ENCODE data around the gene MROH8.
A peak's percentile ranks its signal among the peaks of the same experiment; 100 is the strongest.
"Not testable (repeated sequence)": the region's sequence is repeated elsewhere in the genome, so short reads cannot be mapped to it uniquely, and the experiment has no call there.

MROH8 gene

DNA sequence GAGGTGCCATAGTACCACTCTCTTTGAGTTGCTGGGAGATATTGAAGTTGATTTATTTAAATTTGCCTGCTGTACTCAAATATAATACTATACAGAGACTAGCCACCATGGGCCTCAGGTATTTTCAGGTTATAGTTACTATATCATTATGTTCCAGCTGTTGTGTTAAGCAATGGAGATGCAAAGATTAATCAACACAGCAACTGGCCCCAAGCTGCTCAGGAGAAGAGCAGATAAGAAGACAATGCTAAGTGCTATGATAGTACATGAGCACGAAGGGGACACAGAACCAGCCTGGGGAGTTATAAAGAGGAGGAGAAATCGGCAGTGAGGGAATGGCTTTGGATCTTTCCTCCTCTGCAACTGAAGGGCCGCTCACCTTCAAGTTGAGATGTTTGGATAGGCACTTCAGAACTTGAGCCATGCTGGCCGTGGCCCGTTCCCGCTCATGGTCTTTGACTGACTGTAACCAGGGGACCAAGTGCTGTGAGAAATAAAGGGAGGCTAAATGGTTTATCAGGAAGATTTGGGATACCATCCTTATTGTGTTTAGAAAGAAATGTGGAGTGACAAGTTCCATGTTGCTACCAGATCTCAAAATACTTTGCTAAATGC, 24.6 kb downstream of the MROH8 start:
- no peak for DNase-seq (ENCODE audit: low read depth in 2 of 2)

DNA sequence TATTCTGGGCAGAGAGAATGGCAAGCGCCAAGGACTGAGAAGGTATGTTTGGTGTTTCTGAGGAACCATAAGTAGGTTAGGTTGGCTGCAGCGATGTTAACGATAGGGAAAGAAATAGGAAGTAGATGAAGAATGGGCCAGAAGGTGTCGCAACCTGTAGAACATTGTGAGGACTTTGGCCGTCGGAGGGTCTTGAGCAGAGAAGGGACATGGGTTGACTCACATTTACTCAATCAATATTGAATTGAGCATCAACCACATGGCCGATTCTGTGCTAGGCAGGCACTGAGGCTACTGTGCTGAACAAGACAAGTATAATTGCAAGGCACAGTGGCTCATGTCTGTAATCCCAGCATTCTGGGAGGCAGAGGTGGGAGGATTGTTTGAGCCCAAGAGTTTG, 27.1 kb downstream of the MROH8 start:
- no peak for DNase-seq (ENCODE audit: low read depth in 2 of 2)

DNA sequence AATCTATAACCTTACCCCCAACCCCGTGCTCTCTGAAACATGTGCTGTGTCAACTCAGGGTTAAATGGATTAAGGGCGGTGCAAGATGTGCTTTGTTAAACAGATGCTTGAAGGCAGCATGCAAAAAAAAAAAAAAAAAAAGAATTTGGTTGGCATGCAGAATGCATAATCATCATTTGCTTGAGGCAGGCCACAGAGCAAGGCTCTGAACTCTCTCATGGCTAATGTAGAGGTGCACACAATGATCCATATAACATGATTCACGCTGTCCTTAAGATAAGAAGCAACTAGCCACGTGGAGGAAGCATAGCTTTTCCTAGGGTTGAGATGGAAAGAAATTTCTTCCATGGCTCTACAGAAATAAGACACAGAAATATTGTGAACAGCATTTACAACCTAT, 27.8 kb downstream of the MROH8 start:
- no peak for DNase-seq (ENCODE audit: low read depth in 2 of 2)

DNA sequence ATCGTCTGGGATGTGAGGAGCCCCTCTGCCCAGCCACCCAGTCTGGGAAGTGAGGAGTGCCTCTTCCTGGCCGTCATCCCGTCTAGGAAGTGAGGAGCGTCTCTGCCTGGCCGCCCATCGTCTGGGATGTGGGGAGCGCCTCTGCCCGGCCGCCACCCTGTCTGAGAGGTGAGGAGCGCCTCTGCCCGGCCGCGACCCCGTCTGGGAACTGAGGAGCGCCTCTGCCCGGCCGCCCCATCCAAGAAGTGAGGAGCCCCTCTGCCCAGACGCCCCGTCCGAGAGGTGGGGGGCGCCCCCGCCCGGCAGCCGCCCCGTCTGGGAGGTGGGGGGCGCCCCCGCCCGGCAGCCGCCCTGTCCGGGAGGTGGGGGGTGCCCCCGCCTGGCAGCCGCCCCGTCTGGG, 28.5 kb downstream of the MROH8 start:
- DNase-seq (ENCODE audit: low read depth in 2 of 2), result not testable (repeated sequence)

DNA sequence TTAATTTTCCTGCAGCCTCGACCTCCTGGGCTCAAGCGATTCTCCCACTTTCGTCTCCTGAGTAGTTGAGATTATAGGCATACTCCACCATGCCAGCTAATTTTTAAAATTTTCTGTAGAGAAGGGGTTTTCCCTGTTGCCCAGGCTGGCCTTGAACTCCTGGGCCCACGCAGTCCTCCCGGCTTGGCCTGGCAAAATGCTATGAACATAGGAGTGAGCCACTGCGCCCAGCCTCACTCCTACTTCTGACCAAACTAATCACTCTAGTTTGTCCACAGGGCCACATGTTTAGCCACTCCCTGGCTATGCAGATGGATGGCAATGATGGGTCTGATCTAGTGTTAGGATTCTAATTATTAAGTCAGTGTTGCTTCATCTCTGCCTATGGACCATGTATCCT, 32.1 kb downstream of the MROH8 start:
- DNase-seq (ENCODE audit: low read depth in 2 of 2), result no peak

DNA sequence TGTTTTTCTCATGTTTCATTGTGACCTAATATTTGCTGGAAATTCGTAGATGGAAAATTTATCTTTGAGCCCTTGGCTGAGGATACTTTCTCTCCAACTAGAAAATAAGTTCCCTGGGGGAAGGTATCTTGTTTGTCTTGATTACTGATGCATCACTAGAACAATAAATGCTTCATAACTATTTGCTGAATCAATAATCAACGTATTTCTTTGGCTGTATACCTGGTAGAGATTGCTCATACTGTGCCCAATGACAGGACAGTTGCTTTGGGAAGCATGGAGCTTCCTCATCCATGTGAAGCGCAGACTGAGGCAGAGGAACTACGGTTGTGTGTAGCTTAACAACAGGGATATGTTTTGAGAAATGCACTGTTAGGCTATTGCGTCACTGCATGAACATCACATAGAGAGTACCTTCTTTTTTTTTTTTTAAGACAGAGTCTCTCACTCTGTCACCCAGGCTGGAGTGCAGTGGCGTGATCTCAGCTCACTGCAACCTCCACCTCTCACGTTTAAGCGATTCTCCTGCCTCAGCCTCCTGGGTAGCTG, 34.4 kb downstream of the MROH8 start:
- DNase-seq (ENCODE audit: low read depth in 2 of 2), result no peak

DNA sequence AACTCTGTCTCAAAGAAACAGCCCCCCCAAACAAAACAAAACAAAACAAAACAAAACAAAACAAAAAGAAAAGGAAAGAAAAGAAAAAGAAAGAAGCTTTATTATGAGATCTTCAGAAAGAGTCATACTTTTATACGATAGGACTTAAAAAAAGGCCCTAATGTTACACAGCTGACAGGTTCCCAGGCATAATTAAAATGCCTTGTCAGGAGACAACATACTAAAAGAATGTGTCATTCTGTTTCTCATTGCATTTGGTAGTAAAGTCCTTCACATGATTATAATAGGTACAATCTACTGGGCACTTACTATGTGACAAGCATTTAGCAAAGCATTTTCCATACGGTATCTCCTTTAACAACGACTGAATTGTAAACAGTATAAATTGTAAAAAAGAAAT, 36.6 kb downstream of the MROH8 start:
- DNase-seq (ENCODE audit: low read depth in 2 of 2), result no peak

DNA sequence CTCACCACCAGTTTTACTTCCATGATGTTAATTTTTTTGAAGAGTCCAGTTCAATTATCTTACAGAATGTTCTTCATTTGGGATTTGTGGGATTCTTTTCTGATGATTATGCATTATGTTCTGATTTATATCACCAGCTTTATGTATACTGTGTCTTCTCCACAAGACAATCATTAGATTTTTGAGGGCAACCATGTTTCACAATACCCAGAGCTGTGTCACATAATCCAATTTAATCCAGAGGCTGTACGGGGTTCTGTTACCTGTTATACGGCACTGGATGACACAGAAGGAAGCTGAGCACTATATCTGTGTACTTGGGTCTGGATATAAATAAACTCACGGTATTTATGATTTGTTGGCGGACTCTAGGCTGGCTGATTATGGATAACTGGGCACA, 41.8 kb downstream of the MROH8 start:
- no peak for DNase-seq (ENCODE audit: low read depth in 2 of 2)

DNA sequence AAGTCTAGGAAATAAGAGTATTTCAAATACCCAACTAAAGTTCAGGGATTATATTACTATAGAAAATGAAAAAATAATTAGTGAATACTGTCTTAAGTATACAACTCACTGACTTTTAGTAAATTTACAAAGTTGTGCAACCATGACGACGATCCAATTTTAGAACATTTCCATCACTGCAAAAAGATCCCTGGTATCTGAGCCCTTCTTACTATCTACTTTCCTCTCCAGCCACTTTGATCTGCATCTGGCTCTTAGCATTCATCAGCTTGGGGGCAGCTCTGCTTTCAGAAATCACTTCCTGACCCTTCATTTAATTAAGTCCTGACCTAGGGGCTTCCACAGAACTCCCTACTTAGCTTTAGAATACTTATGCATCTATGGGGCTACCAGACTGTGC, 45.4 kb downstream of the MROH8 start:
- no peak for DNase-seq (ENCODE audit: low read depth in 2 of 2)

DNA sequence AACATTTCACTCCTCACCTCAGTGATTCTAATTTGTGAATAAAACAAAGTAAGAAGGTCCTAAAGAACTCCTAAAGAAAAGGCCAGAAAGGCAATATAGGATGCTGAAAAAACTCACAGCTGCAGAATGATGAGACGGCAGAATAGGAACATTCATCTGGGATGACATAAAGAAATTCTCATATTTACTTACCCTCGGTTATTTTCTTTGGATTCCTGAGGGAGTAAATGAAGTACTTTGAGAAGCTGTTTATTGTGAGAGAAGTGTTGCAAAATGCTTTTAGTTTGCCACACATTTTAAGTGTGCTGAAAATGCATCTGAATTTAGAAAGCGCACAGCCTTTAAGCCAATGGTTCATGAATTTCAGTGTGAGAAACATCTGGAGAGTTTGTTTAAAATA, 47.9 kb downstream of the MROH8 start:
- DNase-seq (ENCODE audit: low read depth in 2 of 2), result no peak

DNA sequence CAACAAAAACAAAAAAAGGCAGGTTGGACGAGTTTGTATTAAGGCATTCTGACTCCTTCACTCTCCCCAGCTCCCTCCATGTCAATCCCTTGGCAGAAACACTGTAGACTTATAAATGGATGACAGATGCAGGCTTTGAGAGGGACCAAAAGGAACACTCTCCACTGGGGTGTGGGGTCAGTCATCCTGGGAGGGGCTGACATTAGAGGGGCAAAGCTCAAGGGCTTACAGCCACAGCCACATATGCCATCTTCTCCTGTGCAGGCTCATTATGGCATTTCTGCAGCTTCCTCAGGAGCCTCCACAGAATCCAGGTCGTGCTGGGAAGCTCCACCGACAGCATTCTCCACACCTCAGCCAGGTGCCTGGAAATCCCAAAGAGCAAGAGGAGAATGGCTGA, 50.5 kb downstream of the MROH8 start:
- no peak for DNase-seq (ENCODE audit: low read depth in 2 of 2)

DNA sequence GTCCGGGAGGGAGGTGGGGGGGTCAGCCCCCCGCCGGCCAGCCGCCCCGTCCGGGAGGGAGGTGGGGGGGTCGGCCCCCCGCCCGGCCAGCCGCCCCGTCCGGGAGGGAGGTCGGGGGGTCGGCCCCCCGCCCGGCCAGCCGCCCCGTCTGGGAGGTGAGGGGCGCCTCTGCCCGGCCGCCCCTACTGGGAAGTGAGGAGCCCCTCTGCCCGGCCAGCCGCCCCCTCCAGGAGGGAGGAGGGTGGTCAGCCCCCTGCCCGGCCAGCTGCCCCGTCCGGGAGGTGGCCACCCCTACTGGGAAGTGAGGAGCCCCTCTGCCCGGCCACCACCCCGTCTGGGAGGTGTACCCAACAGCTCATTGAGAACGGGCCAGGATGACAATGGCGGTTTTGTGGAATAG, 53.1 kb downstream of the MROH8 start:
- DNase-seq (ENCODE audit: low read depth in 2 of 2), result not testable (repeated sequence)

DNA sequence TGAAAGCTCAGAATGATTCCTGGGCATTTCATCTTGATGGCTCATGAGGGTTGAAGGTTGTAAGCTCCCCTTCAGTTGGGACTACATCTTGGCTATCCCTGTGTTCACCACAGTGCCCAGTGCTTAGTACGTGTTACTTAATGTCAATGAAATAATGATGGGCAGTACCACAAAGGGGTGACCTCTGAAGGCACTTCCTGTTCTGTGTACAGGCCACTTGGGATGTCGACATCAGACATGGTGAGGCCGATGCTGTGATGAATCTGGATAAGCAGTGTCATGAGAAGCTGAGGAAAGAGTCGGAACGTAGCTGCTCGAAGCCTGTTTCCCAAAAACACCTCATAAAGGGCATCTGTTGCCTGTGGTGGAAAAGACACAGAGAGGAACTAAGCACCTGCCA, 55.9 kb downstream of the MROH8 start:
- DNase-seq (ENCODE audit: low read depth in 2 of 2), result no peak

DNA sequence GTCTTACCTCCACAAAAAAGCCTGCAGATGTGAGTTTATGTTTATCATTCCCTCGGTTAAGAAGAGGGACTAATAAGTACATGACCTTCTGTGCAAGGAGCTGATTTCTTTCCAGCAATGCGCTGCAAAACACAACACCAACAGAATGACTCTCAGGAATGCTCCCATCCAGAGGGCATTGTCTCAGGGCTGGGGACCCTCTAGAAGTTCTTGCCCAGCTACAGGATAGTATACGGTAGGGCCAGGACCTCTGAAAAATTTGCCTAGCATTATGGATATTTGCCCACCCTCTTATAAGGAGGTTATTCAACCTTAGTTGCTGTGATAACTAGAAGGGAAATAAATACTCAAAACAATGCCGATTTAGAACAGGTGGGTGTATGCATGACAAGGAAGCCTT, 58.9 kb downstream of the MROH8 start:
- no peak for DNase-seq (ENCODE audit: low read depth in 2 of 2)

DNA sequence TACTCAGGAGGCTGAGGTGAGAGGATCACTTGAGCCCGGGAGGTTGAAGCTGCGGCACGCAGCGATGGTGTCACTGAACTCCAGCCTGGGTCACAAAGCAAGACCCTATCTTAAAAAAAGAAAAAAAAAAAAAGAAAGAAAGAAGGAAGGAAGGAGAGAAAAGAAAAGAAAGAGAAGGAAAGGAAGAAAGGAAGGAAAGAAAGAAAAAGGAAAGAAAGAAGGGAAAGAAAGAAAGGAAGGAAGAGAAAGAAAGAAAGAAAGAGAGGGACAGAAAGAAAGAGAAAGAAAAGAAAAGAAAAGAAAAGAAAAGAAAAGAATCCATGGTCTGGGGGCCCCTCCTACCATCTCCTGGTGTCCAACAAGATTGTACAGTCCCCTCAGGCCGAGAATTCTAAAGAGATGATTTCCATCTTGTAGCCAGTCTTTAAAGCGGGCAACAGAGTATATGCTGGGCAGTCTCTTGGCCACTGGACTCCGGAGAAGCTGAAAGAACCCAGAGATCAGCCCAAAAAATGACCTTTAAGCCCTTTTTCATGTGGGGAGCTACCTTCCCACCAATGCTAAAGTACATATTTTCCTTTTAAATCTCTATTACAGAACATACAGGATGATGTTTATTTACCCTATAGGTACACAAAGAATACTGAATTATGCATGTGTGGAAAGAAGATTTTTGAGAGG, 59.9 kb downstream of the MROH8 start:
- no peak for DNase-seq (ENCODE audit: low read depth in 2 of 2)

DNA sequence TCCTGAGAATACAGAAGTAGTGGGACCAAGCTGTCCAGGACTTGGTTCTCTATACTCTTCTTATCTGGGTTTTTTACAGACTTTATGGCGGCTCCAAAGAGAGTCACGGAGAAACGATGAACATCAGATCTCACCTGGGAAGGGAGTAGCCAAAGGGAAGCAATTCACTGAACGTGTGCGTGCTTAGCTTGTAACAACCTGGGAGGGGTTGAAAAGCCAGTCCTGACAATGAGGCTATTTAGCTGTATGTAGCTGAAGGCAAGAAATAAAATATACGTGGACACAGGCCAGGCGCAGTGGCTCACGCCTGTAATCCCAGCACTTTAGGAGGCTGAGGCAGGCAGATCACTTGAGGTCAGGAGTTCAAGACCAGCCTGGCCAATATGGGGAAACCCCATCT, 65.3 kb downstream of the MROH8 start:
- no peak for DNase-seq (ENCODE audit: low read depth in 2 of 2)

DNA sequence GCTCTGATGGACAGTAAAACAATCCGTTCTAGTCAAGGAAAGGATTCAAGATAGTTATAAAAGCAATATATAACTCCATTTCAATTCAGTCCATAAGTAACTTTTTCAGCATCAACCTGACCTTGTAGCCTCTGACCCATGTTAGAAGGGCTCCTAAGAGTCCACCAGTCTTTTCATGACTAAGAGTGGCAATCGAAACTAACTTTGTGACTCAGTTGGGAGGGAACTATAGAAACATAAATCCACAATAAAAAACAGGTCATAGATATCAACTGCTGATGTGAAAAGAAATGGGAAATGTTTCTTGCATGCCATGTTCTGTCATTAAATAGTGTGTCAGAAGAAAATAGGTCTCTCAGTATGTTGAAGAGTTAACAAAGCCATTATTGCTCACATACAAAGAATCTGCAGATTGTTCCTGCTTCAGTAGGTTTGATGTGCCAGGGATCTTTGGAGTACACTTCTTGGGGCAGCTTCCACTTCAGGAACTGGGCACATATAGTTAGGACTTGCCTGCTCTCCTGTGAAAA, 67.4 kb downstream of the MROH8 start:
- DNase-seq (ENCODE audit: low read depth in 2 of 2), result no peak

DNA sequence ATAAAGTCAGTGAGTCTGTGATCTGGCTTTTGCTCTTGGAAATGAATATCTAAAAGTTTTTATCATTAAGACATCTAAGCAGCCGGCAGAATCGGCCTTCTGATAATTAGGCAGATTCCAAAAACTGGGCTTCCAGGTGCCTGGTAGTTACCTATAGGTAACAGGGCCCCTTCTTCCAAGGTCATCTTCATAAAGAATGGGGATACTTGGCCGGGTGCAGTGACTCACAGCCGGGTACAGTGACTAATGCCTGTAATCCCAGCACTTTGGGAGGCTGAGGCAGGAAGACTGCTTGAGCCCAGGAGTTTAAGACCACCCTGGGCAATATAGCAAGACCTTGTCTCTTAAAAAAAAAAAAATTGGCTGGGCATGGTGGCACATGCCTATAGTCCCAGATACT, 70.7 kb downstream of the MROH8 start:
- DNase-seq (ENCODE audit: low read depth in 2 of 2), result no peak

DNA sequence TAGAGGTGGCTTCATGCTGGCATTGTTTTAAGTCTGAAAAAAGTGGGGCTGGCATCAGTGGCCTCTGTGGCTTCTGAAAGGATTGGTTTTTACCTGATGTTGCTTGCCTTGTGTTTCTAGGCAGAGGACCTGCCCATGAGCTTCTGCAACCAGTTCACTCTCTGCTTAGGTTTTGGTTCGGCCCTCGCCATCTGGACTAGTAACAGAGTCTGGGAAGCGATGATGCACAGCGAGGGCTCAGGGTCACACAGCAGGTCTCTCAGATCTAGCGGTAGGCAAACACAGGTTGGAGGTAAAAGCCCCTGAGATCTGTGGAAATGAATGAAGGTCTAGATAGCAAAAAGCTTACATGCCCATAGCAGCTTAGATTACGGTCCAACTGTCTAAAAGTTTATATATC, 76.8 kb downstream of the MROH8 start:
- no peak for DNase-seq (ENCODE audit: low read depth in 2 of 2)

DNA sequence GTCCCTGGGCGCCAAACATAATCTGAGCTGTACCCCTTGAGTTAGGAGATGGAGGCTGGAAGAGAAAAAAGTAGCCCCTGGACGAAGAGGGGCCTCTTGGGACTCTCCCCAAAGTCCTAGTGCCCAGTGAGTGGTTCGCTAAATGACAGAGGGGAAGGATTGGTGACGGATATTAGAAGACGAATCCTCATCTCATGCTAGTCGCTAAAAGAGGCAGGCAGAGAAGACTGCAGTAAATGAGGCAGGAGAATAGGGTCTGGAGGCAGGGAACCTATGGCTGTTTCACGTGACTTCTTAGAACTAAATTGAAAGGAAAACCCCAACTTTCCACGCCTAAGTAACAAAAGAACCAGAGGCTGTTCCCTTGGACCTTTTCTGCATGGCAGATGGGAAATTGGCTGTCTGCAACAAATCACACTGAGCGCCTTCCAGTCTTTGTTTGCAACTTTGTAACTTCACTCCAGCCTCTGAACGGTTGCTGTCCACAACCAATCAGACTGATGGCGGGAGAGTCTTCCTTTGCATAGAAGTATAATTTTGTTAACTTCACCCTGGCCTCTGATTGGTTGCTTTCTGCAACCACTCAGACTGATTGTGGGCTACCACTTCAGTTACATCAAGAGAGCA, 82.8 kb downstream of the MROH8 start:
- no peak for DNase-seq (ENCODE audit: low read depth in 2 of 2)

DNA sequence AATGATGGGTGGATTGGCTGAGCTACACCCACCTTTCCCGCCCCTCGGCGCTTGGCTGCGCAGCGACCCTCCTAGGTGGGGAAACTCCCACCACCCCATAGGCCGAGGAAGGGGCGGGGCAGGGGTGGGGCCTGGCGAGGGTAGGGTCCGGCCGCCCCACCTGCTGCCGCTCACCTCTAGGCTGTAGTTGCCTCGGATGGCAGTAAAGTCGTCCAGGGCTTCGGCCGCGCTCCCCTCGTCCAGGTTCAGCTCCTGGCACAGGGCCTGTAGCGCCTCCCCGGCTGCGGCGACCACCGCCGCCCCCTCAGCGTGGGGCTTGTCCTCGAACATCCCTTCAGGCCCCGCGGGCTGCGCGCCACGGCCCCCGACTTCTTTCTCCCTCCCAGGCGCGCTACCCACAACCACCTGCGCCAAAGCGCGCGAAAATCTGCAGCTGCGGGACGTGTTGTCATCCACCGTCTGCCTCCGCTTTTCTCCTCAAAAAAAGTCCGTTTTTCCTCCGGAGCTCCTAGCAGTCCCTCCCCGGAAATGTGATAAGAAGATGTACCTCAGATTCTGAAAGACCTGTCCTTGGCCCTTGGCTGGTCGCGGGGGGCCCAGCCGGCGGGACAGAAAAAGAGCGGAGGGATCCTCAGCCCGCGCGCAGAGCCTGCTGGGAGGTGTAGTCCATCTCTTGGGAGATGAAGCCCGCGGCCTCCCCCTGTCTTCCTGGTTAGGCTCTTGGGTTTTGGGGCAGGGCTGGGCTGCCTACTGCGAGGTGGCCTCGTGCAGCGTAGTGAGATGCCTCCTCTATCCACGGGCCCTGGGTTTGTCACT, 83.5 kb downstream of the MROH8 start, which contains the start of gene RBL1:
Gene RBL1 (minus strand): TSS at position 399 of the 816 bp plus-strand sequence. CDS start 69 bp downstream, at position 330.
- peak; percentile 72 to 77 for DNase-seq (ENCODE audit: low read depth in 2 of 2)

DNA sequence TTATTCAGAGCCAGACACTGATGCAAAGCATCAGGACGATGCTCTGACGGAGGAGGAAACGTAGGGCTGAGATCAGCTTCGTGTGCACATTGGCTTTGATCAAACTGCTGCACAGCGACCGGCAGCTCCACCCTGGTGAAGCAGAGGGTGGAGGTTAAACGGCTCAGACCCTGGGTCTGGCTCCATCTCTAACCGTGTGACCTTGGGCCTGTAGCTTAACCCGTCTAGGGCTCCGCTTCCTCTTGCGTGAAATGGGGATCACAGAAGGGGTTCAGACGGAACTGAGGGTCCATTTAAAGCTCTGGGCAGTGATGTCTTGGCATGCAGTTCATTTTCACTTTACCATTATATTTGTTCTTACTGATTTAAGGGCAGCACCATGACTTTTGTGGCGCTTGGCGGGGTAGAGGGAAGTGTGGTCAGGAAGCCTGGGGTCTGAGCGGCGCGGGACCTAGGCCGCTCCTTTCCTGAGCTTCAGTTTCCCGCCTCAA, 84.2 kb downstream of the MROH8 start:
- no peak for DNase-seq (ENCODE audit: low read depth in 2 of 2)

Data from fibroblast of skin of left biceps (primary cell).